K562 (cell line): ENCODE measurements around the gene ABCF2. TPM values are rescaled to one million over a fixed set of nuclear protein-coding genes. Genes with fewer than 3 reads are reported as not detected.
A peak's percentile ranks its signal among the peaks of the same experiment; 100 is the strongest.

Experiments used
- CHD2 ChIP-seq: IDR thresholded peaks from 2 replicates; pipeline ENCODE4 v1.6.1; 2011; ENCODE audit warnings: low read depth, low read length
- ELF1 ChIP-seq: fragments of 200-800 bp; sonication (Bioruptor generic); IDR thresholded peaks from 2 replicates; pipeline ENCODE4 v1.6.1; 2016; ENCODE audit warnings: missing genetic modification characterization, missing compliant biosample characterization
- HDAC2 ChIP-seq: fragments of 450-650 bp; IDR thresholded peaks from 2 replicates; pipeline ENCODE4 v1.6.1; 2016; ENCODE audit warnings: mild to moderate bottlenecking
- NFIX ChIP-seq: fragments of 250-450 bp; sonication (Bioruptor Pico); IDR thresholded peaks from 2 replicates; pipeline ENCODE4 v1.4.0; 2020; ENCODE audit warnings: low read depth, mild to moderate bottlenecking, moderate library complexity
- ZNF780A ChIP-seq: fragments of 250-450 bp; sonication (Bioruptor Pico); IDR thresholded peaks from 2 replicates; pipeline ENCODE4 v1.5.0; 2021; ENCODE audit warnings: mild to moderate bottlenecking
- ZZZ3 ChIP-seq: fragments of 450-650 bp; IDR thresholded peaks from 2 replicates; pipeline ENCODE4 v1.6.1; 2016; ENCODE audit warnings: antibody characterized with exemption, mild to moderate bottlenecking, moderate library complexity
- polyA plus RNA-seq, 8 experiments: library from polyadenylated mRNA; depleted of rRNA in 4 of 8; stranded (reverse) in 5 of 8; unstranded in 3 of 8; fragments of >200 nt; fragmentation: Nextera tagmentation in 2 of 8; fragmentation: Illumina TruSeq in 1 of 8; extraction: Ambion mirVana in 2 of 8; extraction: Trizol in 1 of 8; gene quantifications; 2 replicates each; pipeline versions ENCODE4 v1.2.1 to v1.2.3, GENCODE V29; 2011 to 2014; ENCODE audit warnings: inconsistent platforms in 1 of 8, missing spikeins in 1 of 8
- total RNA-seq, 7 experiments: library from RNA; depleted of rRNA in 6 of 7; stranded (reverse); fragments of >200 nt in 6 of 7; fragmentation: Illumina TruSeq in 2 of 7; extraction: Trizol in 2 of 7; gene quantifications; 2 replicates each; pipeline versions ENCODE4 v1.2.1 to v1.2.3, GENCODE V29; 2011 to 2021; ENCODE audit warnings: low replicate concordance in 1 of 7
- TF ChIP-seq, protein P1 (sequence below): fragments of 450-650 bp; IDR thresholded peaks from 2 replicates; pipeline ENCODE4 v1.6.1; 2016; ENCODE audit warnings: mild to moderate bottlenecking, moderate library complexity
- TF ChIP-seq, protein P2 (sequence below): fragments of 450-650 bp; conservative IDR thresholded peaks from 2 replicates; pipeline ENCODE4 v1.6.1; 2016; ENCODE audit warnings: missing genetic modification characterization, low read depth, mild to moderate bottlenecking, missing compliant biosample characterization, moderate library complexity
- TF ChIP-seq, protein P3 (sequence below): sonication (generic); formaldehyde crosslinking; IDR thresholded peaks from 2 replicates; pipeline ENCODE4 v1.8.0; 2023; ENCODE audit warnings: missing genetic modification reagents, mild to moderate bottlenecking, borderline replicate concordance

The ABCF2 gene
- total and polyA plus RNA-seq, 9 of the 15 experiments (the other 6 are each of a cell fraction or from before 2014, with no cell fraction given), result 62.1 to 224 (median 113) TPM

DNA sequence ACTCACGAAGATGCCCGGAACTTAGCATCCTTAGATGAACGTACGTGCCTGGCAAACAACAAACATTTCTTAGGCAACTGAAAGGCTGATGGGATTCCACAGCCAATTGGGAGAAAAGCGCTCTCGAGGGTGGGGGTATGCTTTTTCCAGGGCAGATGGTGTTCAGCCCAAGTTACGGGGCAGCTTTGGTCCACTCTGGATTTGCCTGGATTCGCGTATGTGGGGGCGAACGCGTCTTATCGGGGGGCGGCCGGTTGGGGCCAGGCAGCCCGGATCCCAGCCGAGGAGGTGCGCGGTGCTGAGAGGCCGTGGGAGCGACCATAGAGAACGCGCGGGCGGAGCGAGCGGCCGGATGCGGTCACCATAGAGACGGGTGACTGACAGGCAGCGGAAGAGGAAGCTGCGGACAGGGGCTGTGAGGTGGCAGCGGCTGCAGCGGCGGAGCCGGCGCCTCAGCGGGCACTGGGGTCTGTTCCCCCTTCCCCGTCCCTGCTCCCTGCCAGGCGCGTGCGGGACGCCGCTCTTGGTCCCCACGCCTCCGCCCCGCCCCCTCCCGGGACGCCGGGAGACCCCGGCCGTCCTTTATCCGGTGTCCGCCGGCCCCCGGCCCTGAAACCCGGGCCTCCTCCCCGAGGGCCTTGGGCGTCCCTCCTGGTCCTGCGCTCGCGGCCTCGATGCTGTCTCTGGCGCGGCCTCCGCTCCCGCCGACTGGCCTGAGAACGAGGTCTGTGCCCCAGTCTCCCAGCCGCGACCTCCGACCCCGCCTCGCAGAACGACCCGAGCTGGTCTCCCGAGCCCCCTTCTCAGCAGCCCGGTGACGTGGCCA is 5.3 kb upstream of the ABCF2 start, which contains the start of gene CHPF2 (continued):
- TF ChIP-seq, protein P1, sequence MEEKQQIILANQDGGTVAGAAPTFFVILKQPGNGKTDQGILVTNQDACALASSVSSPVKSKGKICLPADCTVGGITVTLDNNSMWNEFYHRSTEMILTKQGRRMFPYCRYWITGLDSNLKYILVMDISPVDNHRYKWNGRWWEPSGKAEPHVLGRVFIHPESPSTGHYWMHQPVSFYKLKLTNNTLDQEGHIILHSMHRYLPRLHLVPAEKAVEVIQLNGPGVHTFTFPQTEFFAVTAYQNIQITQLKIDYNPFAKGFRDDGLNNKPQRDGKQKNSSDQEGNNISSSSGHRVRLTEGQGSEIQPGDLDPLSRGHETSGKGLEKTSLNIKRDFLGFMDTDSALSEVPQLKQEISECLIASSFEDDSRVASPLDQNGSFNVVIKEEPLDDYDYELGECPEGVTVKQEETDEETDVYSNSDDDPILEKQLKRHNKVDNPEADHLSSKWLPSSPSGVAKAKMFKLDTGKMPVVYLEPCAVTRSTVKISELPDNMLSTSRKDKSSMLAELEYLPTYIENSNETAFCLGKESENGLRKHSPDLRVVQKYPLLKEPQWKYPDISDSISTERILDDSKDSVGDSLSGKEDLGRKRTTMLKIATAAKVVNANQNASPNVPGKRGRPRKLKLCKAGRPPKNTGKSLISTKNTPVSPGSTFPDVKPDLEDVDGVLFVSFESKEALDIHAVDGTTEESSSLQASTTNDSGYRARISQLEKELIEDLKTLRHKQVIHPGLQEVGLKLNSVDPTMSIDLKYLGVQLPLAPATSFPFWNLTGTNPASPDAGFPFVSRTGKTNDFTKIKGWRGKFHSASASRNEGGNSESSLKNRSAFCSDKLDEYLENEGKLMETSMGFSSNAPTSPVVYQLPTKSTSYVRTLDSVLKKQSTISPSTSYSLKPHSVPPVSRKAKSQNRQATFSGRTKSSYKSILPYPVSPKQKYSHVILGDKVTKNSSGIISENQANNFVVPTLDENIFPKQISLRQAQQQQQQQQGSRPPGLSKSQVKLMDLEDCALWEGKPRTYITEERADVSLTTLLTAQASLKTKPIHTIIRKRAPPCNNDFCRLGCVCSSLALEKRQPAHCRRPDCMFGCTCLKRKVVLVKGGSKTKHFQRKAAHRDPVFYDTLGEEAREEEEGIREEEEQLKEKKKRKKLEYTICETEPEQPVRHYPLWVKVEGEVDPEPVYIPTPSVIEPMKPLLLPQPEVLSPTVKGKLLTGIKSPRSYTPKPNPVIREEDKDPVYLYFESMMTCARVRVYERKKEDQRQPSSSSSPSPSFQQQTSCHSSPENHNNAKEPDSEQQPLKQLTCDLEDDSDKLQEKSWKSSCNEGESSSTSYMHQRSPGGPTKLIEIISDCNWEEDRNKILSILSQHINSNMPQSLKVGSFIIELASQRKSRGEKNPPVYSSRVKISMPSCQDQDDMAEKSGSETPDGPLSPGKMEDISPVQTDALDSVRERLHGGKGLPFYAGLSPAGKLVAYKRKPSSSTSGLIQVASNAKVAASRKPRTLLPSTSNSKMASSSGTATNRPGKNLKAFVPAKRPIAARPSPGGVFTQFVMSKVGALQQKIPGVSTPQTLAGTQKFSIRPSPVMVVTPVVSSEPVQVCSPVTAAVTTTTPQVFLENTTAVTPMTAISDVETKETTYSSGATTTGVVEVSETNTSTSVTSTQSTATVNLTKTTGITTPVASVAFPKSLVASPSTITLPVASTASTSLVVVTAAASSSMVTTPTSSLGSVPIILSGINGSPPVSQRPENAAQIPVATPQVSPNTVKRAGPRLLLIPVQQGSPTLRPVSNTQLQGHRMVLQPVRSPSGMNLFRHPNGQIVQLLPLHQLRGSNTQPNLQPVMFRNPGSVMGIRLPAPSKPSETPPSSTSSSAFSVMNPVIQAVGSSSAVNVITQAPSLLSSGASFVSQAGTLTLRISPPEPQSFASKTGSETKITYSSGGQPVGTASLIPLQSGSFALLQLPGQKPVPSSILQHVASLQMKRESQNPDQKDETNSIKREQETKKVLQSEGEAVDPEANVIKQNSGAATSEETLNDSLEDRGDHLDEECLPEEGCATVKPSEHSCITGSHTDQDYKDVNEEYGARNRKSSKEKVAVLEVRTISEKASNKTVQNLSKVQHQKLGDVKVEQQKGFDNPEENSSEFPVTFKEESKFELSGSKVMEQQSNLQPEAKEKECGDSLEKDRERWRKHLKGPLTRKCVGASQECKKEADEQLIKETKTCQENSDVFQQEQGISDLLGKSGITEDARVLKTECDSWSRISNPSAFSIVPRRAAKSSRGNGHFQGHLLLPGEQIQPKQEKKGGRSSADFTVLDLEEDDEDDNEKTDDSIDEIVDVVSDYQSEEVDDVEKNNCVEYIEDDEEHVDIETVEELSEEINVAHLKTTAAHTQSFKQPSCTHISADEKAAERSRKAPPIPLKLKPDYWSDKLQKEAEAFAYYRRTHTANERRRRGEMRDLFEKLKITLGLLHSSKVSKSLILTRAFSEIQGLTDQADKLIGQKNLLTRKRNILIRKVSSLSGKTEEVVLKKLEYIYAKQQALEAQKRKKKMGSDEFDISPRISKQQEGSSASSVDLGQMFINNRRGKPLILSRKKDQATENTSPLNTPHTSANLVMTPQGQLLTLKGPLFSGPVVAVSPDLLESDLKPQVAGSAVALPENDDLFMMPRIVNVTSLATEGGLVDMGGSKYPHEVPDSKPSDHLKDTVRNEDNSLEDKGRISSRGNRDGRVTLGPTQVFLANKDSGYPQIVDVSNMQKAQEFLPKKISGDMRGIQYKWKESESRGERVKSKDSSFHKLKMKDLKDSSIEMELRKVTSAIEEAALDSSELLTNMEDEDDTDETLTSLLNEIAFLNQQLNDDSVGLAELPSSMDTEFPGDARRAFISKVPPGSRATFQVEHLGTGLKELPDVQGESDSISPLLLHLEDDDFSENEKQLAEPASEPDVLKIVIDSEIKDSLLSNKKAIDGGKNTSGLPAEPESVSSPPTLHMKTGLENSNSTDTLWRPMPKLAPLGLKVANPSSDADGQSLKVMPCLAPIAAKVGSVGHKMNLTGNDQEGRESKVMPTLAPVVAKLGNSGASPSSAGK, result no peak
- TF ChIP-seq, protein P2, sequence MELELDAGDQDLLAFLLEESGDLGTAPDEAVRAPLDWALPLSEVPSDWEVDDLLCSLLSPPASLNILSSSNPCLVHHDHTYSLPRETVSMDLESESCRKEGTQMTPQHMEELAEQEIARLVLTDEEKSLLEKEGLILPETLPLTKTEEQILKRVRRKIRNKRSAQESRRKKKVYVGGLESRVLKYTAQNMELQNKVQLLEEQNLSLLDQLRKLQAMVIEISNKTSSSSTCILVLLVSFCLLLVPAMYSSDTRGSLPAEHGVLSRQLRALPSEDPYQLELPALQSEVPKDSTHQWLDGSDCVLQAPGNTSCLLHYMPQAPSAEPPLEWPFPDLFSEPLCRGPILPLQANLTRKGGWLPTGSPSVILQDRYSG, result 0 out of 2 replicates have a peak, but pooled peaks have one; percentile 36
- peak; percentile 88 for TF ChIP-seq ELF1 (tag)
- TF ChIP-seq, protein P3, sequence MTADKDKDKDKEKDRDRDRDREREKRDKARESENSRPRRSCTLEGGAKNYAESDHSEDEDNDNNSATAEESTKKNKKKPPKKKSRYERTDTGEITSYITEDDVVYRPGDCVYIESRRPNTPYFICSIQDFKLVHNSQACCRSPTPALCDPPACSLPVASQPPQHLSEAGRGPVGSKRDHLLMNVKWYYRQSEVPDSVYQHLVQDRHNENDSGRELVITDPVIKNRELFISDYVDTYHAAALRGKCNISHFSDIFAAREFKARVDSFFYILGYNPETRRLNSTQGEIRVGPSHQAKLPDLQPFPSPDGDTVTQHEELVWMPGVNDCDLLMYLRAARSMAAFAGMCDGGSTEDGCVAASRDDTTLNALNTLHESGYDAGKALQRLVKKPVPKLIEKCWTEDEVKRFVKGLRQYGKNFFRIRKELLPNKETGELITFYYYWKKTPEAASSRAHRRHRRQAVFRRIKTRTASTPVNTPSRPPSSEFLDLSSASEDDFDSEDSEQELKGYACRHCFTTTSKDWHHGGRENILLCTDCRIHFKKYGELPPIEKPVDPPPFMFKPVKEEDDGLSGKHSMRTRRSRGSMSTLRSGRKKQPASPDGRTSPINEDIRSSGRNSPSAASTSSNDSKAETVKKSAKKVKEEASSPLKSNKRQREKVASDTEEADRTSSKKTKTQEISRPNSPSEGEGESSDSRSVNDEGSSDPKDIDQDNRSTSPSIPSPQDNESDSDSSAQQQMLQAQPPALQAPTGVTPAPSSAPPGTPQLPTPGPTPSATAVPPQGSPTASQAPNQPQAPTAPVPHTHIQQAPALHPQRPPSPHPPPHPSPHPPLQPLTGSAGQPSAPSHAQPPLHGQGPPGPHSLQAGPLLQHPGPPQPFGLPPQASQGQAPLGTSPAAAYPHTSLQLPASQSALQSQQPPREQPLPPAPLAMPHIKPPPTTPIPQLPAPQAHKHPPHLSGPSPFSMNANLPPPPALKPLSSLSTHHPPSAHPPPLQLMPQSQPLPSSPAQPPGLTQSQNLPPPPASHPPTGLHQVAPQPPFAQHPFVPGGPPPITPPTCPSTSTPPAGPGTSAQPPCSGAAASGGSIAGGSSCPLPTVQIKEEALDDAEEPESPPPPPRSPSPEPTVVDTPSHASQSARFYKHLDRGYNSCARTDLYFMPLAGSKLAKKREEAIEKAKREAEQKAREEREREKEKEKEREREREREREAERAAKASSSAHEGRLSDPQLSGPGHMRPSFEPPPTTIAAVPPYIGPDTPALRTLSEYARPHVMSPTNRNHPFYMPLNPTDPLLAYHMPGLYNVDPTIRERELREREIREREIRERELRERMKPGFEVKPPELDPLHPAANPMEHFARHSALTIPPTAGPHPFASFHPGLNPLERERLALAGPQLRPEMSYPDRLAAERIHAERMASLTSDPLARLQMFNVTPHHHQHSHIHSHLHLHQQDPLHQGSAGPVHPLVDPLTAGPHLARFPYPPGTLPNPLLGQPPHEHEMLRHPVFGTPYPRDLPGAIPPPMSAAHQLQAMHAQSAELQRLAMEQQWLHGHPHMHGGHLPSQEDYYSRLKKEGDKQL (CRISPR knock-in tag), result 0 out of 2 replicates have a peak, but pooled peaks have one; percentile 78
- TF ChIP-seq HDAC2, result peak; percentile 81
- no peak for TF ChIP-seq NFIX (CRISPR knock-in tag)
- TF ChIP-seq ZNF780A, result no peak
- TF ChIP-seq CHD2, result no peak
- TF ChIP-seq ZZZ3, result no peak
